A673 (cell line): ENCODE measurements around the gene RAB3C. TPM values are rescaled to one million over a fixed set of nuclear protein-coding genes. Genes with fewer than 3 reads are reported as not detected.

ENCODE experiments used
- BruUV-seq: library from RNA; stranded (reverse); fragments of 400-500 nt; replicated peaks from 2 replicates; lab custom pipeline; 2021; lab: Mats Ljungman, UMichigan
- CTCF ChIA-PET: fragments of 300-600 bp; sonication (Branson Sonifier 250); formaldehyde crosslinking; loops from one replicate; lab custom pipeline; 2022; ENCODE audit warnings: antibody characterized with exemption; lab: Charles Lee
- POLR2A ChIA-PET: fragments of 300-600 bp; sonication (Branson Sonifier 250); formaldehyde crosslinking; loops from one replicate; lab custom pipeline; 2022; ENCODE audit warnings: antibody characterized with exemption; ENCODE audit not compliant: low non-redundant PET; lab: Charles Lee
- DNase-seq: peaks from one replicate; pipeline ENCODE4 v3.0.0-alpha.2; 2015; ENCODE audit warnings: low spot score
- H3K27ac ChIP-seq: fragments of 200-600 bp; sonication (generic); 2 replicates; pipeline ENCODE4 v1.5.1; 2016; ENCODE audit warnings: mixed run types, low read depth, mild to moderate bottlenecking, mixed read lengths, antibody characterized with exemption, low read length; ENCODE audit not compliant: poor library complexity, severe bottlenecking
- H3K27me3 ChIP-seq: fragments of 200-600 bp; sonication (generic); replicated peaks from 2 replicates; pipeline ENCODE4 v1.6.1; 2017; ENCODE audit warnings: mixed run types, low read depth, mild to moderate bottlenecking, mixed read lengths, antibody characterized with exemption, low read length; ENCODE audit not compliant: insufficient read depth, poor library complexity
- H3K36me3 ChIP-seq: fragments of 200-600 bp; sonication (generic); 2 replicates; pipeline ENCODE4 v1.6.1; 2016; ENCODE audit warnings: mixed run types, mild to moderate bottlenecking, mixed read lengths, antibody characterized with exemption, low read length; ENCODE audit not compliant: insufficient read depth, poor library complexity, severe bottlenecking
- H3K4me1 ChIP-seq: fragments of 200-600 bp; sonication (generic); 2 replicates; pipeline ENCODE4 v1.6.1; 2017; ENCODE audit warnings: mixed run types, mild to moderate bottlenecking, mixed read lengths, antibody characterized with exemption, low read length; ENCODE audit not compliant: insufficient read depth, poor library complexity, severe bottlenecking
- H3K4me3 ChIP-seq: fragments of 200-600 bp; sonication (generic); 2 replicates; pipeline ENCODE4 v1.5.1; 2016; ENCODE audit warnings: low read depth, mixed run types, mild to moderate bottlenecking, mixed read lengths, low read length; ENCODE audit not compliant: poor library complexity, severe bottlenecking
- H3K9me3 ChIP-seq: fragments of 200-600 bp; sonication (generic); 2 replicates; pipeline ENCODE4 v1.6.1; 2016; ENCODE audit warnings: mixed run types, low read depth, mild to moderate bottlenecking, mixed read lengths, antibody characterized with exemption, low read length; ENCODE audit not compliant: poor library complexity, severe bottlenecking
- CTCF ChIP-seq: fragments of 300-800, 200-600 bp; sonication (generic); conservative IDR thresholded peaks from 2 replicates; pipeline ENCODE4 v1.5.1; 2017; ENCODE audit warnings: low read depth, mild to moderate bottlenecking, antibody characterized with exemption, low read length, moderate library complexity, mixed read lengths
- EZH2 ChIP-seq: fragments of 200-600 bp; sonication (generic); IDR thresholded peaks from 2 replicates; pipeline ENCODE4 v1.6.1; 2017; ENCODE audit warnings: borderline replicate concordance, low read depth, mild to moderate bottlenecking, mixed read lengths, antibody characterized with exemption, low read length; ENCODE audit not compliant: poor library complexity, severe bottlenecking
- intact Hi-C: fragments of 100-400 bp; cut with micrococcal nuclease; formaldehyde crosslinking; loops from one replicate; pipeline ENCODE4 v1.10.0; 2022; ENCODE audit not compliant: unreplicated experiment
- total RNA-seq: library from RNA; stranded (reverse); gene quantifications from 2 replicates; pipeline ENCODE4 v1.2.3, GENCODE V29; 2021

RAB3C gene
- total RNA-seq, 1 experiment from 2014 or later = 0.64 TPM

GRCh38 chr5:58800356-58800755 is 217.5 kb downstream of the RAB3C start:
- no peak overlapping the region for H3K4me3 ChIP-seq
- ChIA-PET CTCF (no interaction called here), POLR2A (no interaction called here)
- intact Hi-C loops = no loop called here
- H3K4me1 ChIP-seq = peaks cover 20% of the 10 kb centered on the region
- no peaks in the 10 kb centered on the region for H3K36me3 ChIP-seq
- TF ChIP-seq EZH2 (no peak), CTCF (no peak)
- peak; percentile 73 for DNase-seq
- no peaks in the 10 kb centered on the region for H3K27me3 ChIP-seq
- no peaks in the 10 kb centered on the region for H3K9me3 ChIP-seq
- no peak overlapping the region for H3K27ac ChIP-seq
- no TSS peak for BruUV-seq

DNA sequence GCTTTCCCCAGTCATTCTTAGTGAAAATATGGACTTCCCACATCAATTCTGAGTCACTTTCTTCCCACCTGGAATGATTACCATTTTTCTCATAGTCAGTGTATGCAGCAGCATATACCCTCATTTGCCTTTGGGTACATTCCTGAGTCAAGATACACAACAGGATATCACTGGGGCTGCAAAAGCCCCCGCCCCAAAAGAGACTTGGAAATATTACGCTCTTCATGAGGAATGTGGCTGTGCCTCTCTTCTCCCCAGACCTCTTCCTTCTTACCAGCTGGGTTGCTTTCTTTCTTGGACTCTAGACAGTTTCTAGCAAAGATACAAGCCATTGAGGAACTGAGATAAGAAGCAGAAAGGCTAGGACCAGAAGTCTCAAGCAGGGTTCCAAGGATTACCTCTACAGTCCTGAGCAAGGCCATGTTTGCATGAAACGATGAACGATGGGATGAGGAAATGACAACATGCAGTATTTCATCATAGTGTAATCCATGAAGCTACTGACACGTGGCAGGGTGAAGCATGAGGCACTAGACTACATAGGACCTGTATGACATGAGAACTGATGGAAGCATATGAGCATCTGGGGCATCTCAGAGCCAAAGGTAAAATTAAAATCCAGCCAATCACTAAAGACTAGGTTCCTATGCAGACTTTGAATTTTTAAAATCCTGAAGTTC is 218.1 kb downstream of the RAB3C start:
- Histone ChIP-seq H3K36me3 (no peaks in the 10 kb centered on the region), H3K4me3 (no peak overlapping the region), H3K9me3 (no peaks in the 10 kb centered on the region), H3K4me1 (peaks cover 20% of the 10 kb centered on the region), H3K27me3 (no peaks in the 10 kb centered on the region), H3K27ac (no peak overlapping the region)
- ChIA-PET POLR2A (no interaction called here), CTCF (no interaction called here)
- DNase-seq = no peak
- BruUV-seq = no TSS peak
- TF ChIP-seq CTCF = no peak
- TF ChIP-seq EZH2 = no peak
- intact Hi-C loops = no loop called here

DNA sequence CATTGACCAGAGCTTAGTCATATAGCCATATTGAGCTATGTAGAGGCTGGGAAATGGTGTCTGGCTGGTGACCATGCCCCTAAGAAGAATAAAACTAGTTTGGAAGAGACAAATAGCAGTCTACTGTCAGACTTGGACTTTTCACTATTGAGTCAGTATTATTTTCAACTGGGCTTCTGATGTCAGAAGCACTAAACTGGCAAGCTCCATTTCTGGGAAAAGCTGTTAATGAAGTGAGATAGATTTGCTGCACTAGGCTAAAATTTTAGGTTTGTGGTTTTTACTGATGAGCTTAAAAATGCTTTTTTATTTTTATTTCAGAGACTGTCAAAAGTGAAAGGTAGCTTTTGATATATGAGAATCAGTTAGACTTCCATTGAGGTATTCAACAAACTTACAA is 220.2 kb downstream of the RAB3C start:
- no peaks in the 10 kb centered on the region for H3K36me3 ChIP-seq
- ChIA-PET CTCF (no interaction called here), POLR2A (no interaction called here)
- no peak for TF ChIP-seq EZH2
- no peak for TF ChIP-seq CTCF
- BruUV-seq = no TSS peak
- H3K27ac ChIP-seq = no peak overlapping the region
- H3K4me1 ChIP-seq = peaks cover 20% of the 10 kb centered on the region
- intact Hi-C loops = no loop called here
- no peak overlapping the region for H3K4me3 ChIP-seq
- no peak for DNase-seq
- no peaks in the 10 kb centered on the region for H3K27me3 ChIP-seq
- no peaks in the 10 kb centered on the region for H3K9me3 ChIP-seq
